Skeletal muscle cell (primary cell): Measurements from ENCODE around the gene PHKB.

Source experiments
- DNase-seq: peaks from one replicate; pipeline ENCODE4 v3.0.0-alpha.2; 2010; ENCODE audit warnings: low read depth
- H3K4me3 ChIP-seq: 2 replicates; pipeline ENCODE4 v1.5.1; 2011; ENCODE audit warnings: low read depth, mild to moderate bottlenecking, control low read depth, low read length, moderate library complexity

The PHKB gene

DNA sequence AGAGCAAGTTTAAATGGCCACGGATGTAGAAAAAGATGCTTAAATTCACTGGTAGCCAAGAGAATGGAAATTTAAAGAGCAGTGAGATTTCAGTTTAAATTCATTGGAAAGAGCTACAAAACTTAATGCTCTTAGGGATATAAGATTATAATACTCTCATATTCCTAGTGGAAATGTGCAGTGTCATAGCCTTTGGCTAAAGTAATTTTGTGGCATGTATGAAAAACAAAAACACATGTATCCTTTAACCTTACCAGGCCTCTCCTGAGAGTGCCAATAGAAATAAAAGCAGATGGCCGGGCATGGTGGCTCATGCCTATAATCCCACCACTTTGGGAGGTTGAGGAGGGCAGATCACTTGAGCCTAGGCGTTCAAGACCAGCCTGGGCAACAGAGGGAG is 289.2 kb downstream of the PHKB start:
- no peak for DNase-seq
- H3K4me3 ChIP-seq: no peak overlapping the region
